Activated CD4-positive, alpha-beta T cell treated with anti-CD3 and anti-CD28 coated beads, Interleukin-2, amount 10 ng/mL, durations not matched to agents 7 days and 5 days (primary cell): ENCODE results near the gene CLDN22. TPM values are rescaled to one million over a fixed set of nuclear protein-coding genes. Genes with fewer than 3 reads are reported as not detected.

Source experiments
- CTCF ChIA-PET: fragments of 350-600 bp; sonication (Branson Sonifier 250); formaldehyde crosslinking; loops from one replicate; lab custom pipeline; 2021; ENCODE audit warnings: antibody characterized with exemption; lab: Charles Lee
- POLR2A ChIA-PET: fragments of 350-600 bp; sonication (Branson Sonifier 250); formaldehyde crosslinking; loops from one replicate; lab custom pipeline; 2021; ENCODE audit warnings: antibody characterized with exemption; lab: Charles Lee
- DNase-seq: peaks from one replicate; pipeline ENCODE4 v3.0.0-alpha.2; 2020
- H3K27ac Mint-ChIP-seq: one replicate; pipeline ENCODE4 v1.8.0; 2021; ENCODE audit warnings: mild to moderate bottlenecking, moderate library complexity, mixed read lengths
- H3K27me3 Mint-ChIP-seq: one replicate; pipeline ENCODE4 v1.8.0; 2021; ENCODE audit warnings: mixed read lengths
- H3K36me3 Mint-ChIP-seq: one replicate; pipeline ENCODE4 v1.8.0; 2021; ENCODE audit warnings: low read depth, mixed read lengths
- H3K4me1 Mint-ChIP-seq: one replicate; pipeline ENCODE4 v1.8.0; 2021; ENCODE audit warnings: mixed read lengths
- H3K4me3 Mint-ChIP-seq: one replicate; pipeline ENCODE4 v1.8.0; 2021; ENCODE audit warnings: mild to moderate bottlenecking, moderate library complexity, mixed read lengths
- H3K9me3 Mint-ChIP-seq: one replicate; pipeline ENCODE4 v1.8.0; 2021; ENCODE audit warnings: mixed read lengths
- total RNA-seq, 2 experiments: library from RNA; stranded (reverse); gene quantifications; one replicate each; pipeline ENCODE4 v1.2.3, GENCODE V29; 2021

Gene CLDN22
- total RNA-seq: not detected

DNA sequence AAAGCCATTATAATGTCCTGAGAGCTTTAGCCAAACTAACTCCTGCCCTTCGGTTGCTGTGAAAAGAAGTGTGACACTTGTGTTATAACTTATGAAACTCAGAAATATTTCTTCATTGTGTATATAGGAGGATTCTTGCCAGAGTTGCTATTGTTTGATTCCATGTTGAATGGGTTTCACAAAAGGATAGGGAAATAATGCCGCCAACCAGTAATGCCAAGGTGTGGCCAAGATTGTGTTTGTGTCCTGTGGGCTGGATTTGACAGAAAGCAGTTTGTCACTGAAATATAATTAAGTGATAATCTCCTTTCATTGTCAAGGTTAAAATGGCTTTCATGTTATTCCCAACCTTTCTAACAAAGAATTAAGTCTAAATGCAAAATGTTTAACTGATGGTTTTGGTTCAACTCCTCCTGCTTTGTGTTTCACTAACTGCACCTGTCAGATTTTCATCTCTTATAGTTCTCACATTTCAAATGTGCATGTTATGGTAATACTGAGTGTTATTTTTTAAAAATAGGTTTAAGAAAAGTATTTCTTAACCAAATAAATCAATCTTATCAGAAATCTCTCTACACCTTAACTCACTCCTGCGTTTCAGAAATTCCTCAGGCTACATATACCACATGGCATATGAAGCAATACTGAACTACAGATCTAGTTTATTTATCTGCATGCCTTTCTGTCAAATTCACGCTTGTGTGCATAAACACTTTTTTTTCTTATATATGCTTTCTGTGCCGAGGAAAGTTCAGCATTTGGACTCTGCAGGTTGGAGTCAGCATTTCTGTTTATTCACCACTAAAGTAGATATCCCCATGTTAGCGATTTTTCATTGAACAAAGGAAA lies at the start of gene CLDN22:
TSS of gene CLDN22 (minus strand) at position 66 of the 849 bp plus-strand sequence. CDS start at position 8, 58 bp downstream.
- Mint-ChIP-seq H3K27ac (peak within 1 kb of the TSS; percentile 84), H3K4me1 (peaks cover 20% of the 10 kb centered on the region), H3K9me3 (no peaks in the 10 kb centered on the region), H3K4me3 (no peak within 1 kb of the TSS), H3K36me3 (no peaks in the 10 kb centered on the region), H3K27me3 (peaks cover 2% of the 10 kb centered on the region)
- DNase-seq: no peak
- ChIA-PET POLR2A (no interaction called here), CTCF (interaction anchor here (1.2 kb wide), 1 partner anchor 18 kb away, joined by 3 read pairs; no protein-coding TSS in a partner anchor)

GRCh38 chr4:183369073-183369472 lies 49.0 kb upstream of the CLDN22 start:
- DNase-seq: no peak
- CTCF ChIA-PET: no interaction called here
- POLR2A ChIA-PET: no interaction called here
- Mint-ChIP-seq H3K9me3 (no peaks in the 10 kb centered on the region), H3K36me3 (no peaks in the 10 kb centered on the region), H3K27ac (no peak overlapping the region), H3K4me3 (no peak overlapping the region), H3K27me3 (peaks cover 2% of the 10 kb centered on the region), H3K4me1 (no peaks in the 10 kb centered on the region)

- peaks cover 2% of the 10 kb centered on the region for H3K27me3 Mint-ChIP-seq
- H3K4me1 Mint-ChIP-seq: no peaks in the 10 kb centered on the region
- H3K36me3 Mint-ChIP-seq: no peaks in the 10 kb centered on the region
- ChIA-PET POLR2A (no interaction called here), CTCF (interaction anchor here (1.2 kb wide), 1 partner anchor 32 kb away, joined by 3 read pairs; no protein-coding TSS in a partner anchor)
- H3K9me3 Mint-ChIP-seq: no peaks in the 10 kb centered on the region
- H3K4me3 Mint-ChIP-seq: no peak overlapping the region
- H3K27ac Mint-ChIP-seq: no peak overlapping the region
- DNase-seq: no peak
Observed at GRCh38 chr4:183366206-183366835, 46.2 kb upstream of the CLDN22 start.

DNA sequence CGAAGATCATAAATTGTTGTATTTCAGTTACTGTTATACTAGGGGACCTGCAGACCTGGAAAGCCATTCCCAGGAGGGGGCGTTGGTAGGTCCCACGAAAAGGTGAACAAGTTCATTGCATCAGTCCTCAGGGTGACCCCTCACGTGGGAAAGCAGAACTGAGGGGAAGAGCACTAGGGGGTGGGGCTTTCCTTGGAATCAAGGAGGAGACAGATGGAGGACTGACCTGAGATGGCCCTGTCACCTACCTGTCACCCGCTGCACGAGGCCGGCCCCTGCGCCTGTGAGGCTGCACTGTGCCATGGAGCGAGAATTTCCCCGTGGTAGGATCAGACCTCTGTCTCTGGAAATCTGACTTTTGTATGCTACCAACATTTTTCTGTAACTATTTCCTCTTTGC lies 43.9 kb upstream of the CLDN22 start:
- ChIA-PET CTCF (interaction anchor here (0.6 kb wide), 1 partner anchor 26 kb away, joined by 3 read pairs; no protein-coding TSS in a partner anchor), POLR2A (no interaction called here)
- no peak overlapping the region for H3K4me3 Mint-ChIP-seq

DNA sequence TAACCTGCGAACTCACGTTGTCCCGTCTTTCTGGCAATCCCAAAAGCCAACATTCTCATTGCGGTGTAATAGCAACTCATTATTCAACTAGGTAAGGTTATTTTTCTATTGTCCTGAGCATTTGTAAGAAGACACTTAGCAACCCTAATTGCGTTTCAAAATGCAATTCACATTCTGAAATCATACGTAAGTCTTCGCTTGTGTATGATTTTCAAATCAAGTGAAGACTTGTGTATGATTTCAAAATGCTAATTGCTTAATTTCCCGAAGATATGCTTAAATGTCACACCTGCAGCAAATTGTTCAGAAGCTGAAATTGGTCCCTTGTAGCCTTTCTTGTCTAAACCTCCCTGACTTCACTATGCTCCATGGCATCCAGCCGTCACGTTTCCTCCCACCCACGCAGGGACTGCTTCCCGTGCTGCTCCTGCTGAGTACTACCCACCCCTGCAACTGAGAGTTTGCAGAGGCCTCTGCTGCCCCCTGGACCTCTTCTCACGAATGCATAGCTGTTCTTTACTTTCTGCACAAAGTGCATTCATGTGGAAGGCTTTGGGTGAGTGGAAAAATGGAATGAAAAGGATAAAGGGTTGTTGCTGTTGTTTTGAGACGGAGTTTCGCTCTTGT lies 43.0 kb upstream of the CLDN22 start:
- no peaks in the 10 kb centered on the region for H3K36me3 Mint-ChIP-seq
- H3K9me3 Mint-ChIP-seq: no peaks in the 10 kb centered on the region
- POLR2A ChIA-PET: no interaction called here
- H3K27ac Mint-ChIP-seq: no peak overlapping the region
- CTCF ChIA-PET: interaction anchor here (0.6 kb wide), 1 partner anchor 25 kb away, joined by 3 read pairs; no protein-coding TSS in a partner anchor
- H3K4me3 Mint-ChIP-seq: no peak overlapping the region
- H3K27me3 Mint-ChIP-seq: no peaks in the 10 kb centered on the region
- DNase-seq: no peak
- H3K4me1 Mint-ChIP-seq: no peaks in the 10 kb centered on the region

More for the DNA sequence above, 43.9 kb upstream of the CLDN22 start:
- Mint-ChIP-seq H3K27ac (no peak overlapping the region), H3K9me3 (no peaks in the 10 kb centered on the region), H3K27me3 (no peaks in the 10 kb centered on the region), H3K4me1 (no peaks in the 10 kb centered on the region), H3K36me3 (no peaks in the 10 kb centered on the region)
- DNase-seq: no peak

DNA sequence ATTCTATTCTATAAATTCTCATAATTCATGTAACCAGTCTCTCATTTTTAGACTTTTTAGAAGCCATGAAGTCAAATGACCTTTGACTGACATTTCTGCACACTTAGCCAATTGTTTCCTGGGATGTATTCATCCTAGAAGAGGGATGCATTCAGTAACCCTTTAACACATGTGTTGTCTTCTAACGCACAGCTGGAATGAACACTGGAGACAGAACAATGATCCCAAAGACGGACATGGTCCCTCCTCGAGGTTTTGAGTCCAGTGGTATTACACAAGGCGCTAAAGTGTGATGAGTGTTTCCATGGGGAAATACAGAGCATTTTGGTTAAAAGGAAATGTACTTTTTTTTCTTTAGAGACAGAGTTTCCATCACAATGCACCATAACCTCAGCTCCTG lies 42.0 kb upstream of the CLDN22 start:
- POLR2A ChIA-PET: no interaction called here

DNA sequence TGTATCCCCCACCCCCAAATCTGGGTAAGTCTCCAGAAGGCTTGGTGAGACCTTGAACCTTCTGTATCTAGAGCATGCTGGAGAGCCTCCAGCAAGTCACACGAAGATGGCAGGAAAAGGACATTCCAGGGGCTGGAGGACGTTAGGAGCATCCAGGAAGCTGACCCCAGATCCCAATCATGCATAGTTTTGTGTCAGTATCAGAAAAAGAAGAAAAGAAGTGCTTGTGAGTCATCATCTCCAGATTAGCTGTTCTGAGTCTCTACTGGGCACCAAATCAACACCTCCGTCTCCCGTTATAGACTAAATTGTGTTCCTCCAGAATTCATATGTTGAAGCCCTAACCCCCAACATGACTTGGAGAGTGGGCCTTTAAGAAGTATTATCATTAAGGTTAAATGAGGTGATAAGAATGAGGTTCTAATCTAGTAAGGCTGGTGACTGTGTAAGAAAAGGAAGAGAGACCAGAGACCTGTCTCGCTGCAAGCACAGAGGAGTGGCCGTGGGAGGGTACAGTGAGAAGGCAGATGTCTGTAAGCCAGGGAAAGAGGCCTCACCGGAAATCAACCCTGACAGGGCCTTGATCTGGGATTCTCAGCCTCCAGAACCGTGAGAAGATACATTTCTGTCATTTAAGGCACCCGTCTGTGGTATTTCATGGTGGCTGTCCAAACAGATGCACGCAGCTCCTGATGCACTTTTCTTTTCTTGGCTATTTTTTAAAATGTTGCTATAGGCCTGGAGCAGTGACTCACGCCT lies 40.3 kb upstream of the CLDN22 start:
- DNase-seq: no peak
- Mint-ChIP-seq H3K4me1 (no peaks in the 10 kb centered on the region), H3K27me3 (no peaks in the 10 kb centered on the region), H3K27ac (no peak overlapping the region), H3K4me3 (no peak overlapping the region), H3K9me3 (no peaks in the 10 kb centered on the region), H3K36me3 (no peaks in the 10 kb centered on the region)
- ChIA-PET POLR2A (no interaction called here), CTCF (no interaction called here)

More for the DNA sequence above, 42.0 kb upstream of the CLDN22 start:
- H3K4me1 Mint-ChIP-seq: no peaks in the 10 kb centered on the region
- no peak for DNase-seq
- no peaks in the 10 kb centered on the region for H3K9me3 Mint-ChIP-seq
- H3K36me3 Mint-ChIP-seq: no peaks in the 10 kb centered on the region
- H3K4me3 Mint-ChIP-seq: no peak overlapping the region
- CTCF ChIA-PET: interaction anchor here (0.8 kb wide), 1 partner anchor 9 kb away, joined by 3 read pairs; no protein-coding TSS in a partner anchor
- H3K27ac Mint-ChIP-seq: no peak overlapping the region
- H3K27me3 Mint-ChIP-seq: no peaks in the 10 kb centered on the region

GRCh38 chr4:183358215-183358755 lies 38.2 kb upstream of the CLDN22 start:
- CTCF ChIA-PET: no interaction called here
- POLR2A ChIA-PET: no interaction called here
- no peaks in the 10 kb centered on the region for H3K4me1 Mint-ChIP-seq
- no peaks in the 10 kb centered on the region for H3K36me3 Mint-ChIP-seq
- no peak overlapping the region for H3K27ac Mint-ChIP-seq
- H3K4me3 Mint-ChIP-seq: no peak overlapping the region
- H3K9me3 Mint-ChIP-seq: no peaks in the 10 kb centered on the region
- H3K27me3 Mint-ChIP-seq: no peaks in the 10 kb centered on the region
- no peak for DNase-seq

GRCh38 chr4:183356931-183357675 lies 37.0 kb upstream of the CLDN22 start:
- Mint-ChIP-seq H3K4me1 (no peaks in the 10 kb centered on the region), H3K9me3 (no peaks in the 10 kb centered on the region), H3K27ac (no peak overlapping the region), H3K27me3 (no peaks in the 10 kb centered on the region), H3K4me3 (no peak overlapping the region), H3K36me3 (no peaks in the 10 kb centered on the region)
- POLR2A ChIA-PET: no interaction called here
- DNase-seq: no peak
- CTCF ChIA-PET: no interaction called here

DNA sequence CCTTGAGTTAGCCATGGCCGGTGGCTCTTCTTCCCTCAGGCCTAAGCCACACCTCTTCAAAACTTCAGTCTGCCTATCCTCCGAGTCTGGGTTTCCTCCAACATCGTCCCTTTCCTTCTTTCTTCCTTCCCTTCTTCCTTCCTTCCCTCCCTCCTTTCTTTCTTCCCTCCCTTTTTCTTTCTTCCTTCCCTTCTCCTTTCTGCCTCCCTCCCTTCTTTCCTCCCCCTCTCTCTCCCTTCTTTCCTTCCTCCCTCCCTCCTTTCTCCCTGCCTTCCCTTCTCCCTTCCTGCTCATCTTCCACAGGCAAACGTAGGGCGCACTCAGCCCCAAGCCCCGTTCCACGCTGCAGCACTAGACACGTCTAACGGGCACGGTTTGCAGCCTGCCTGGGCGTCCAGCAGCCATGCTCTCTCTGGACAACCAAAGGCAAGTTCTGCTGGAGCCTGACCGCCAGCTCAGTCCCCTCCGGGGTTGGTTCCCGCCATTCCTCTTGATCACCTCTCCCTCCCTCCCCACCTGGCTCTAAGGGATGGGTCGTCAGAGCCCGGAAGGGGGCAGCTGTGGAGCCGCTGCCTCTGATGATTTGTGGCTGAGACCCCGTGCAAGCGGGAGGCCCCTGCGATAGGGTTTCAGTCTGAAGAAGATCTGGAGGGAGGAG lies 36.2 kb upstream of the CLDN22 start:
- Mint-ChIP-seq H3K36me3 (no peaks in the 10 kb centered on the region), H3K27me3 (peaks cover 3% of the 10 kb centered on the region), H3K4me1 (no peaks in the 10 kb centered on the region), H3K9me3 (no peaks in the 10 kb centered on the region), H3K4me3 (no peak overlapping the region), H3K27ac (no peak overlapping the region)
- no peak for DNase-seq
- ChIA-PET POLR2A (no interaction called here), CTCF (no interaction called here)

DNA sequence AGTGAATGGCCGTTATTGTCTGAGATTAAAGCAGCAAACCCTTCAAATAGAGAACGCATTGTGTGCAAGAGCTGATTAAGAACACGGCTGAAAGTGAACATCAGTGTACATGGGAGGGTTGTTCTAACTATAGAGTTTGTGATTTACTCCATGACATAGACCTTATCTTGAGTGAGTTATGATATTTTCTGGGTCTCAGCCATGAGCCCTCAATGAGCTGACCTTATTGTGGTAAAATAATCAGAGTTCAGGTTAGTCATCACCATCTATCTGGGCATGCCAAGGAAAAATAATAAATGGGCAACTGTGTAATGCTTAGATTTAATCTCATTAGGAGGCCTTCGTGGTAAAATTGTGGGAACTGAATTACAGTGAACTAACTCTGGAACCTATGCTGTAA lies 35.3 kb upstream of the CLDN22 start:
- Mint-ChIP-seq H3K36me3 (no peaks in the 10 kb centered on the region), H3K27me3 (peaks cover 3% of the 10 kb centered on the region), H3K4me1 (no peaks in the 10 kb centered on the region), H3K4me3 (no peak overlapping the region), H3K9me3 (no peaks in the 10 kb centered on the region), H3K27ac (no peak overlapping the region)
- no peak for DNase-seq
- POLR2A ChIA-PET: no interaction called here
- CTCF ChIA-PET: no interaction called here
